HCT116 (cell line): ENCODE results near the gene CFAP74. TPM values are rescaled to one million over a fixed set of nuclear protein-coding genes. Genes with fewer than 3 reads are reported as not detected.

Experiments used
- ATAC-seq: fragments of 200-7000 bp; cut with Tn5 transposase; 2 replicates; pipeline ENCODE4 v1.9.1; 2020; ENCODE audit warnings: mild to moderate bottlenecking, moderate library complexity
- BruUV-seq: library from RNA; stranded (reverse); fragments of 400-500 nt; replicated peaks from 2 replicates; lab custom pipeline; 2021; lab: Mats Ljungman, UMichigan
- CTCF ChIA-PET: fragments of 300-600 bp; sonication (Branson Sonifier 250); formaldehyde crosslinking; loops from one replicate; lab custom pipeline; 2021; ENCODE audit warnings: antibody characterized with exemption; lab: Charles Lee
- POLR2A ChIA-PET: fragments of 300-600, 350-600 bp; sonication (Branson Sonifier 250); formaldehyde crosslinking; loops from one replicate; lab custom pipeline; 2021; ENCODE audit warnings: antibody characterized with exemption; lab: Charles Lee
- RAD21 ChIA-PET, 2 experiments: fragments of 300-600 bp; sonication (Branson Sonifier 250); formaldehyde crosslinking; loops; one replicate each; lab custom pipeline; 2023; ENCODE audit warnings: low total read pairs in 2 of 2; ENCODE audit not compliant: uncharacterized antibody in 2 of 2, unreplicated experiment in 2 of 2, low non-redundant PET in 1 of 2; lab: Charles Lee
- DNase-seq: peaks from one replicate; pipeline ENCODE4 v3.0.0-alpha.2; 2010; ENCODE audit warnings: low read depth, low spot score
- H2AFZ ChIP-seq: fragments of 200-600 bp; shearing (Covaris generic), sonication (generic); 2 replicates; pipeline ENCODE4 v1.6.1; 2017; ENCODE audit warnings: low read depth, mixed run types, mixed read lengths, antibody characterized with exemption, low read length; ENCODE audit not compliant: poor library complexity, severe bottlenecking
- H3K27ac ChIP-seq: 2 replicates; pipeline ENCODE4 v1.5.1; 2012; ENCODE audit warnings: low read depth, low read length
- H3K27me3 ChIP-seq: fragments of 200-600 bp; sonication (generic); 2 replicates; pipeline ENCODE4 v1.6.1; 2016; ENCODE audit warnings: mixed run types, low read length, mixed read lengths; ENCODE audit not compliant: insufficient read depth
- H3K36me3 ChIP-seq, 2 experiments: fragments of 200-500 bp in 1 of 2; fragments of 200-600 bp in 1 of 2; sonication (Bioruptor generic) in 1 of 2; sonication (generic) in 1 of 2; 2 replicates each; pipeline versions ENCODE4 v1.5.1 to v1.6.1; 2014 to 2016; ENCODE audit warnings: low read length in 2 of 2, inconsistent platforms in 1 of 2, mixed read lengths in 1 of 2, mixed run types in 1 of 2; ENCODE audit not compliant: insufficient read depth in 2 of 2, control insufficient read depth in 1 of 2
- H3K4me1 ChIP-seq, 2 experiments: fragments of 200-600 bp in 1 of 2; sonication (generic) in 1 of 2; 2 replicates each; pipeline versions ENCODE4 v1.5.1 to v1.6.1; 2012 to 2017; ENCODE audit warnings: low read length in 2 of 2, inconsistent platforms in 1 of 2, mild to moderate bottlenecking in 1 of 2, mixed read lengths in 1 of 2, mixed run types in 1 of 2, moderate library complexity in 1 of 2; ENCODE audit not compliant: insufficient read depth in 2 of 2, control insufficient read depth in 1 of 2
- H3K4me2 ChIP-seq: fragments of 200-600 bp; sonication (generic); 2 replicates; pipeline ENCODE4 v1.6.1; 2017; ENCODE audit warnings: mixed run types, low read length, mixed read lengths
- H3K4me3 ChIP-seq, 2 experiments: fragments of 200-600 bp in 1 of 2; sonication (generic) in 1 of 2; replicated peaks in 1 of 2; 2 replicates each; pipeline ENCODE4 v1.5.1; 2011 to 2016; ENCODE audit warnings: low read length in 2 of 2, control low read depth in 1 of 2, low read depth in 1 of 2, mild to moderate bottlenecking in 1 of 2, mixed read lengths in 1 of 2, mixed run types in 1 of 2
- H3K79me2 ChIP-seq: fragments of 200-600 bp; sonication (generic); 2 replicates; pipeline ENCODE4 v1.6.1; 2017; ENCODE audit warnings: mild to moderate bottlenecking, mixed run types, low read length, moderate library complexity, mixed read lengths; ENCODE audit not compliant: insufficient read depth
- H3K9ac ChIP-seq: fragments of 200-600 bp; sonication (generic); 2 replicates; pipeline ENCODE4 v1.6.1; 2016; ENCODE audit warnings: low read length, mixed read lengths
- H3K9me2 ChIP-seq: fragments of 200-600 bp; sonication (generic), shearing (Covaris generic); 2 replicates; pipeline ENCODE4 v1.6.1; 2017; ENCODE audit warnings: mixed run types, mild to moderate bottlenecking, moderate library complexity; ENCODE audit not compliant: insufficient read depth
- H3K9me3 ChIP-seq, 2 experiments: fragments of 200-500 bp in 1 of 2; fragments of 200-600 bp in 1 of 2; sonication (Bioruptor generic) in 1 of 2; sonication (generic) in 1 of 2; 2 replicates each; pipeline ENCODE4 v1.6.1; 2014 to 2017; ENCODE audit warnings: low read length in 2 of 2, mixed read lengths in 2 of 2, inconsistent platforms in 1 of 2, low read depth in 1 of 2, mild to moderate bottlenecking in 1 of 2, mixed run types in 1 of 2, moderate library complexity in 1 of 2; ENCODE audit not compliant: control insufficient read depth in 1 of 2, insufficient read depth in 1 of 2
- H4K20me1 ChIP-seq: fragments of 200-600 bp; sonication (generic), shearing (Covaris generic); 2 replicates; pipeline ENCODE4 v1.6.1; 2017; ENCODE audit warnings: mixed run types, mild to moderate bottlenecking, moderate library complexity; ENCODE audit not compliant: insufficient read depth
- ATF3 ChIP-seq: IDR thresholded peaks from 2 replicates; pipeline ENCODE4 v1.6.1; 2012
- EGR1 ChIP-seq: IDR thresholded peaks from 2 replicates; pipeline ENCODE4 v1.6.1; 2012; ENCODE audit warnings: low read depth
- ELF1 ChIP-seq: IDR thresholded peaks from 2 replicates; pipeline ENCODE4 v1.6.1; 2012; ENCODE audit warnings: low read depth, borderline replicate concordance
- EZH2 ChIP-seq: fragments of 200-600 bp; sonication (generic); IDR thresholded peaks from 2 replicates; pipeline ENCODE4 v1.6.1; 2017; ENCODE audit warnings: antibody characterized with exemption, mixed run types
- RAD21 ChIP-seq: IDR thresholded peaks from 2 replicates; pipeline ENCODE4 v1.6.1; 2012; ENCODE audit warnings: low read depth, mild to moderate bottlenecking
- REST ChIP-seq: IDR thresholded peaks from 2 replicates; pipeline ENCODE4 v1.6.1; 2012; ENCODE audit warnings: low read depth
- SIN3A ChIP-seq: IDR thresholded peaks from 2 replicates; pipeline ENCODE4 v1.6.1; 2012; ENCODE audit warnings: low read depth
- SRF ChIP-seq: IDR thresholded peaks from 2 replicates; pipeline ENCODE4 v1.6.1; 2012; ENCODE audit warnings: low read depth
- ZFX ChIP-seq: fragments of 450-650 bp; IDR thresholded peaks from 2 replicates; pipeline ENCODE4 v1.6.1; 2017
- intact Hi-C: fragments of 100-400 bp; cut with micrococcal nuclease; formaldehyde crosslinking; loops from 2 replicates; pipeline ENCODE4 v1.10.0; 2022
- total RNA-seq: library from RNA; stranded (reverse); gene quantifications from one replicate; pipeline ENCODE4 v1.2.1, GENCODE V29; 2021; ENCODE audit not compliant: unreplicated experiment

CFAP74 gene
- total RNA-seq, 1 experiment from 2014 or later = 4.9 TPM

- RAD21 ChIA-PET = no interaction called here
These were observed 18.1 kb downstream of the CFAP74 start for GRCh38 chr1:1985375-1986050.

GRCh38 chr1:1984560-1985070 lies 19.0 kb downstream of the CFAP74 start:
- H3K79me2 ChIP-seq = no peaks in the 10 kb centered on the region
- no peak overlapping the region for H3K4me2 ChIP-seq
- H3K4me1 ChIP-seq = no peaks in the 10 kb centered on the region
- no peak overlapping the region for H3K4me3 ChIP-seq
- intact Hi-C loops = no loop called here
- no peak for ATAC-seq
- H3K27me3 ChIP-seq = no peaks in the 10 kb centered on the region
- no peaks in the 10 kb centered on the region for H3K36me3 ChIP-seq
- no peaks in the 10 kb centered on the region for H3K9me2 ChIP-seq
- no peak for DNase-seq
- no peaks in the 10 kb centered on the region for H3K9me3 ChIP-seq
- no peak overlapping the region for H2AFZ ChIP-seq
- BruUV-seq = no TSS peak
- ChIA-PET CTCF (no interaction called here), POLR2A (no interaction called here), RAD21 (no interaction called here)
- H3K9ac ChIP-seq = no peak overlapping the region
- H3K27ac ChIP-seq = no peak overlapping the region
- no peak for TF ChIP-seq ZFX
- no peak for TF ChIP-seq ELF1
- TF ChIP-seq ATF3 = no peak
- no peak for TF ChIP-seq REST
- TF ChIP-seq EZH2 = no peak
- TF ChIP-seq, all 23 proteins: peak for 0
- no peaks in the 10 kb centered on the region for H4K20me1 ChIP-seq

More at GRCh38 chr1:1985375-1986050, 18.1 kb downstream of the CFAP74 start:
- TF ChIP-seq SIN3A (no peak), SRF (no peak), RAD21 (no peak), EGR1 (no peak)
- no peak overlapping the region for H3K27ac ChIP-seq
- H3K79me2 ChIP-seq = no peaks in the 10 kb centered on the region
- H3K4me1 ChIP-seq = no peaks in the 10 kb centered on the region
- DNase-seq = no peak
- H3K36me3 ChIP-seq = no peaks in the 10 kb centered on the region
- no TSS peak for BruUV-seq
- no peak for ATAC-seq
- H3K27me3 ChIP-seq = no peaks in the 10 kb centered on the region
- ChIA-PET CTCF (no interaction called here), POLR2A (no interaction called here)
- H3K4me3 ChIP-seq = no peak overlapping the region
- H3K9ac ChIP-seq = no peak overlapping the region
- H4K20me1 ChIP-seq = no peaks in the 10 kb centered on the region
- intact Hi-C loops = no loop called here
- no peak overlapping the region for H2AFZ ChIP-seq
- H3K9me2 ChIP-seq = no peaks in the 10 kb centered on the region
- H3K4me2 ChIP-seq = no peak overlapping the region
- H3K9me3 ChIP-seq = no peaks in the 10 kb centered on the region
